Pancreas (tissue), 10 donors: ENCODE results near the gene EIF3L. TPM values are rescaled to one million over a fixed set of nuclear protein-coding genes. Genes with fewer than 3 reads are reported as not detected.

ENCODE experiments used
- ATAC-seq, 4 donors: fragments of 200-7000 bp; cut with Tn5 transposase; one replicate each; pipeline versions ENCODE4 v1.8.0 to v1.9.1; 2020; ENCODE audit warnings: mild to moderate bottlenecking in 4 of 4, moderate library complexity in 4 of 4
- DNase-seq, 6 donors: peaks; one replicate each; pipeline ENCODE4 v3.0.0-alpha.2; 2020
- FAIRE-seq: peaks from 2 replicates; lab custom pipeline; 2012; peaks lifted over from hg19 to GRCh38; lab: Jason Lieb, UNC
- H3K27ac ChIP-seq, 4 donors: fragments of 200-600 bp; sonication (generic); 1 replicate in 3 of 4; 2 replicates in 1 of 4; pipeline versions ENCODE4 v1.5.0 to v1.8.0; 2020
- H3K27me3 ChIP-seq, 4 donors: fragments of 200-600 bp; one replicate each; pipeline ENCODE4 v1.8.0; 2021
- H3K36me3 ChIP-seq, 3 donors: fragments of 200-600 bp; sonication (generic) in 1 of 3; one replicate each; pipeline versions ENCODE4 v1.5.0 to v1.8.0; 2020 to 2021
- H3K4me1 ChIP-seq, 3 donors: fragments of 200-600 bp; one replicate each; pipeline ENCODE4 v1.8.0; 2021
- H3K4me3 ChIP-seq, 4 donors: fragments of 200-600 bp; sonication (generic) in 2 of 4; one replicate each; pipeline versions ENCODE4 v1.5.0 to v1.8.0; 2020 to 2021
- H3K9me3 ChIP-seq, 4 donors: fragments of 200-600 bp; one replicate each; pipeline ENCODE4 v1.8.0; 2021
- CTCF ChIP-seq, 4 donors: fragments of 200-600 bp; sonication (generic) in 3 of 4; IDR thresholded peaks; one replicate each; pipeline versions ENCODE4 v1.5.0 to v1.8.0; 2021; ENCODE audit warnings: antibody characterized with exemption in 4 of 4
- WGBS, 2 donors: extraction: QIAGEN DNeasy Blood & Tissue Kit; methylation state at CpG; one replicate each; pipeline ENCODE4 v1.1.7; 2013; 5-methylcytosine and 5-hydroxymethylcytosine counted together
- intact Hi-C, 3 donors: fragments of 100-400 bp; cut with DNase I; formaldehyde crosslinking; loops; one replicate each; pipeline versions ENCODE4 v1.11.1 to v1.14.2; 2022
- polyA plus RNA-seq, 2 donors: library from polyadenylated mRNA; stranded (reverse); fragments of 200-250 nt; gene quantifications; one replicate each; pipeline ENCODE4 v1.2.3, GENCODE V29; 2013
- total RNA-seq, 6 donors: library from RNA; stranded (reverse); fragmentation: NEBNext Ultra II Directional in 4 of 6; extraction: Animal tissue kit (Norgen Biotek cat#: 25700) in 4 of 6; gene quantifications; one replicate each; pipeline versions ENCODE4 v1.2.1 to v1.2.4, GENCODE V29; 2021 to 2023
- donor health status: healthy with polysubstance abuse.
- donor health status: DM: no; HTN: no; CAD: no; lungs with moderate emphysema.
- donor health status: DM: no; HTN: no; CAD: no.
- donor health status: control.
- donor health status: control.
- donor health status: Bipolar disorder and iron deficiency.
- donor health status: DM: yes; HTN: yes; CAD: no.
- donor health status: DM: no; HTN: no; CAD: no.
- donor health status: DM: no; HTN: no; CAD: no.
- donor health status: DM: yes; HTN: yes; CAD: no.

Gene EIF3L
- total and polyA plus RNA-seq, 8 donors: 162 to 412 (median 338) TPM

GRCh38 chr22:37830093-37830842, 19.0 kb upstream of the EIF3L start:
- no peak for FAIRE-seq
- no peak for TF ChIP-seq CTCF (IDR thresholded peaks at IDR 0.05)
- 90 to 95% methylated on average over 14 of the region's 14 CpGs for WGBS, 2 donors
- DNase-seq: no peak
- Histone ChIP-seq H3K4me1 (no peaks in the 10 kb centered on the region), H3K27me3 (no peaks in the 10 kb centered on the region), H3K36me3 (peaks cover 0 to 41% (median 36%) of the 10 kb centered on the region in 3 donors), H3K27ac (no peak overlapping the region), H3K4me3 (no peak overlapping the region), H3K9me3 (no peaks in the 10 kb centered on the region)
- intact Hi-C loops: no loop called here
- ATAC-seq: no peak

GRCh38 chr22:37831472-37831871, 17.7 kb upstream of the EIF3L start:
- Histone ChIP-seq H3K36me3 (peaks cover 0 to 41% (median 36%) of the 10 kb centered on the region in 3 donors), H3K27me3 (no peaks in the 10 kb centered on the region), H3K4me3 (no peak overlapping the region), H3K9me3 (no peaks in the 10 kb centered on the region), H3K27ac (no peak overlapping the region), H3K4me1 (no peaks in the 10 kb centered on the region)
- TF ChIP-seq CTCF (IDR thresholded peaks at IDR 0.05): no peak
- intact Hi-C loops: no loop called here
- FAIRE-seq: no peak
- no peak for DNase-seq
- no peak for ATAC-seq
- 92 to 93% methylated on average over 11 of the region's 11 CpGs for WGBS, 2 donors

DNA sequence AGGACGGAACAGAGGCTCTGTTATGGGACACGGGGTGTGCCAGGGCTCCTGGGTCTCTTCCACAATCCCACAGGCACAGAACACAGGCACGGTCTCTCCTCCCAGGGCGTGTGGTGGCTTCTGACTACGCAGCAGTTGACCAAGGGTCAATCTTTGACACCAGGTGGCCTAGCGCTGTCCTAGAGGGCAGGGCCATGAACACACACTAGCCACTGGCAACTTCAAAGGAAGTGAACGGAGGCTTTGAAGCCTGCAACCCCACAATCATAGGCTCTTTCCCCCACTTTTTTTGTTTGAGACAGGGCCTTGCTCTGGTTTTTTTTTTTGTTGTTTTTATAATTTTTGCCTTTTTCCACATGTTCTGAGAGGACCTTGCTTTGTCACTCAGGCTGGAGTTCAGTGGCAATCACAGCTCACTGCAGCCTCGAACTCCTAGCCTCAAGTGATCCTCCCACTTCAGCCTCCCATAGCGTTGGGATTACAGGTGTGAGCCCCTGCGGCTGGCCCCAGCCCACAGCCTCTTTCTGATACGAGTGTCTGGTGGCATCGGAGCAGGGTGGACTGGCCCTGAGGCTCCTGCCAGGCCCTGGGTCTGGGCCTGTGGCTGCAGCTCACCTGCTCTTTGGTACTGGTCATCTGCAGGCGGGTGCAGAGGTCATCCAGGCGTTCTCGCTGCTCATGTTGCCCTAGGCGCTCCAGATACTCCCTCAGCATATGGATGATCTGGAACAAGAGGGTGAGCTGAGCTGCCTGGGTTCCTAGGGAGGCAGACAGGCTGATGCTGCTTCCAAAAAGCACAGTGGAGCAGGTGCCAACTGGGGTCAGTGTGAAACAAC, 17.0 kb upstream of the EIF3L start:
- FAIRE-seq: no peak
- H3K27ac ChIP-seq: no peak overlapping the region
- H3K36me3 ChIP-seq: peaks cover 0 to 44% (median 36%) of the 10 kb centered on the region in 3 donors
- no peak for ATAC-seq
- no peaks in the 10 kb centered on the region for H3K27me3 ChIP-seq
- DNase-seq: no peak
- no peak for TF ChIP-seq CTCF (IDR thresholded peaks at IDR 0.05)
- no peaks in the 10 kb centered on the region for H3K4me1 ChIP-seq
- no peak overlapping the region for H3K4me3 ChIP-seq
- no peaks in the 10 kb centered on the region for H3K9me3 ChIP-seq
- WGBS, 2 donors: 88 to 90% methylated on average over 16 of the region's 16 CpGs
- intact Hi-C loops: no loop called here

- FAIRE-seq (no peak), DNase-seq (peak in 3 of 6 donors; percentile 48 to 67 (median 66)), ATAC-seq (peak; percentile 9 to 50 (median 32))
- no peaks in the 10 kb centered on the region for H3K9me3 ChIP-seq
- no peak for TF ChIP-seq CTCF (IDR thresholded peaks at IDR 0.05)
- H3K4me3 ChIP-seq: peak overlapping the region in 2 of 4 donors; percentile 87 to 90
- intact Hi-C loops: no loop called here
- H3K27ac ChIP-seq: peak overlapping the region; percentile 1 to 95 (median 53)
- peaks cover 4 to 15% (median 5%) of the 10 kb centered on the region in 3 donors for H3K4me1 ChIP-seq
- H3K36me3 ChIP-seq: peaks cover 0 to 23% (median 0%) of the 10 kb centered on the region in 3 donors
- H3K27me3 ChIP-seq: no peaks in the 10 kb centered on the region
- 21 to 26% methylated on average over 10 of the region's 10 CpGs for WGBS, 2 donors
Observed at GRCh38 chr22:37842015-37842793, 7.0 kb upstream of the EIF3L start.
